Panc1 (cell line): ENCODE measurements around the gene CD300LG. TPM values are rescaled to one million over a fixed set of nuclear protein-coding genes. Genes with fewer than 3 reads are reported as not detected.
A peak's percentile ranks its signal among the peaks of the same experiment; 100 is the strongest.

Experiments
- ATAC-seq: fragments of 200-7000 bp; cut with Tn5 transposase; 2 replicates; pipeline ENCODE4 v1.9.1; 2020; ENCODE audit warnings: mild to moderate bottlenecking, moderate library complexity
- BruUV-seq: library from RNA; stranded (reverse); fragments of 400-500 nt; replicated peaks from 2 replicates; lab custom pipeline; 2021; lab: Mats Ljungman, UMichigan
- CTCF ChIA-PET: fragments of 300-600 bp; sonication (Branson Sonifier 250); formaldehyde crosslinking; loops from one replicate; lab custom pipeline; 2022; ENCODE audit warnings: antibody characterized with exemption; lab: Charles Lee
- POLR2A ChIA-PET: fragments of 300-600 bp; sonication (Branson Sonifier 250); formaldehyde crosslinking; loops from one replicate; lab custom pipeline; 2022; ENCODE audit warnings: antibody characterized with exemption; lab: Charles Lee
- DNase-seq: peaks from one replicate; pipeline ENCODE4 v3.0.0-alpha.2; 2010; ENCODE audit warnings: low read depth, low spot score
- H3K27ac ChIP-seq: 2 replicates; pipeline ENCODE4 v1.5.1; 2011; ENCODE audit warnings: mild to moderate bottlenecking, low read length, inconsistent platforms
- H3K27me3 ChIP-seq: fragments of 200-500 bp; sonication (Bioruptor generic); 2 replicates; pipeline ENCODE4 v1.6.0; 2014; ENCODE audit warnings: low read length, inconsistent platforms; ENCODE audit not compliant: control insufficient read depth, insufficient read depth
- H3K36me3 ChIP-seq: fragments of 200-500 bp; sonication (Bioruptor generic); 2 replicates; pipeline ENCODE4 v1.5.1; 2014; ENCODE audit warnings: inconsistent platforms, mild to moderate bottlenecking, low read length, moderate library complexity; ENCODE audit not compliant: control insufficient read depth, insufficient read depth
- H3K4me1 ChIP-seq: 2 replicates; pipeline ENCODE4 v1.5.1; 2011; ENCODE audit warnings: inconsistent platforms, mild to moderate bottlenecking, low read length, moderate library complexity; ENCODE audit not compliant: control insufficient read depth, insufficient read depth
- H3K4me3 ChIP-seq, 2 experiments: 2 replicates each; pipeline ENCODE4 v1.5.1; 2011 to 2012; ENCODE audit warnings: low read depth in 2 of 2, low read length in 2 of 2, mild to moderate bottlenecking in 2 of 2, inconsistent platforms in 1 of 2, moderate library complexity in 1 of 2
- H3K9me3 ChIP-seq: fragments of 200-500 bp; sonication (Bioruptor generic); 2 replicates; pipeline ENCODE4 v1.5.1; 2014; ENCODE audit warnings: low read depth, mild to moderate bottlenecking, inconsistent platforms, low read length, moderate library complexity; ENCODE audit not compliant: control insufficient read depth, insufficient read depth
- POLR2AphosphoS5 ChIP-seq: IDR thresholded peaks from 2 replicates; pipeline ENCODE4 v1.6.1; 2012; ENCODE audit warnings: mild to moderate bottlenecking, low read depth, low read length, moderate library complexity
- SIN3A ChIP-seq: IDR thresholded peaks from 2 replicates; pipeline ENCODE4 v1.6.1; 2012; ENCODE audit warnings: low read depth, mild to moderate bottlenecking, low read length, moderate library complexity, borderline replicate concordance; ENCODE audit not compliant: insufficient read depth
- TCF7L2 ChIP-seq: IDR thresholded peaks from 2 replicates; pipeline ENCODE4 v1.6.1; 2011; ENCODE audit warnings: mild to moderate bottlenecking, low read depth, low read length, inconsistent platforms
- in situ Hi-C: cut with HindIII; loops from 2 replicates; pipeline ENCODE4 v1.10.0; 2016; ENCODE audit warnings: low sequenced_read_pairs, low pct_unique_long_range_greater_than_20kb
- intact Hi-C: fragments of 100-400 bp; cut with micrococcal nuclease; formaldehyde crosslinking; loops from one replicate; pipeline ENCODE4 v1.10.0; 2022; ENCODE audit not compliant: unreplicated experiment
- total RNA-seq: library from RNA; stranded (reverse); gene quantifications from one replicate; pipeline ENCODE4 v1.2.1, GENCODE V29; 2021; ENCODE audit not compliant: unreplicated experiment
- TF ChIP-seq, protein P1 (sequence below), 2 experiments: IDR thresholded peaks; 2 replicates each; pipeline ENCODE4 v1.6.1; 2011 to 2012; ENCODE audit warnings: low read depth in 2 of 2, control low read depth in 1 of 2, low read length in 1 of 2, mild to moderate bottlenecking in 1 of 2, moderate library complexity in 1 of 2; ENCODE audit not compliant: insufficient read depth in 1 of 2
- TF ChIP-seq, protein P2 (sequence below): fragments of 450-650 bp; IDR thresholded peaks from 2 replicates; pipeline ENCODE4 v1.5.1; 2017; ENCODE audit warnings: mild to moderate bottlenecking

Gene CD300LG
- total RNA-seq, 1 experiment from 2014 or later = not detected

DNA sequence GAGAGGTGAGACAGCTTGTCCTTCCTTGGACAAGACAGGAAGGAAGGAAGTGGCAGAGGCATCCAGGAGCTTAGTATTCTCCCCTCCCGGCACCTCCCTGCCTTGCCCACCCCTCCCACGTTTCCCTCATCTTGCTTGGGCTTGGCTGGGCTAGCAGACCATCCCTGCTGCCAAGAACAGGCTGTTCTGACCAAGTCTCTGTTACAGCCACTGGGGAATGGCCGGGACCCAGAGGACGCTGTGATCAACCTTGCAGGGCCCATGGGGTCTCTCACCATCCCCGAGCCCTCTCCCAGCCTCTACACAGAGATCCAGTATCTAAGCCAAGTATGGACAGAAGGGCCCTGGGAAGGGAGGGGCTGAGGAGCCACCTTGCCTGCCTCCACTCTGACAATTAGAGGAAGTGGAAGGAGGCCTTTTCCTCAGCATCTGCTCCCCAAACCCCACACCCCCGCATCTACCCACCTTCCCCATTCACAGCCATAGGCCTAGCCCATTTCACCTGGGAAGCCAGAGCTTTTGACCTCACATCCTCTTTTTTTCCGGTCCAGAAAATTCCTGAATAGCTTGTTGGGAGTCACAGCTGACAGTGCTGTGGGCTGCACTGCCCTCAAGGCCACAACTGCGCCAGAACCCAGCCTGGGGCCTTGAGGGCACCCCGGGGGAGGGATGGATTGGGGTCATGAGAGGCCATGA lies 14.1 kb downstream of the CD300LG start:
- ATAC-seq = no peak
- Histone ChIP-seq H3K9me3 (no peaks in the 10 kb centered on the region), H3K27ac (no peak overlapping the region), H3K4me1 (no peaks in the 10 kb centered on the region), H3K4me3 (no peak overlapping the region), H3K36me3 (no peaks in the 10 kb centered on the region), H3K27me3 (no peaks in the 10 kb centered on the region)
- intact Hi-C loops = no loop called here
- no peak for DNase-seq
- no TSS peak for BruUV-seq
- no peak for TF ChIP-seq POLR2AphosphoS5
- in situ Hi-C loops = no loop called here
- POLR2A ChIA-PET = no interaction called here
- CTCF ChIA-PET = no interaction called here

GRCh38 chr17:43861960-43862359 lies 15.0 kb downstream of the CD300LG start:
- in situ Hi-C loops = no loop called here
- Histone ChIP-seq H3K9me3 (no peaks in the 10 kb centered on the region), H3K4me3 (no peak overlapping the region), H3K4me1 (no peaks in the 10 kb centered on the region), H3K27ac (no peak overlapping the region), H3K36me3 (no peaks in the 10 kb centered on the region), H3K27me3 (no peaks in the 10 kb centered on the region)
- ChIA-PET CTCF (no interaction called here), POLR2A (interaction anchor here (0.6 kb wide), 1 partner anchor 127 kb away, joined by 3 read pairs; no protein-coding TSS in a partner anchor)
- ATAC-seq (peak; percentile 30; the same call in 1 of the 2 replicates), DNase-seq (no peak)
- intact Hi-C loops = no loop called here
- TF ChIP-seq SIN3A (no peak), POLR2AphosphoS5 (no peak), TCF7L2 (no peak)
- TF ChIP-seq, protein P1, sequence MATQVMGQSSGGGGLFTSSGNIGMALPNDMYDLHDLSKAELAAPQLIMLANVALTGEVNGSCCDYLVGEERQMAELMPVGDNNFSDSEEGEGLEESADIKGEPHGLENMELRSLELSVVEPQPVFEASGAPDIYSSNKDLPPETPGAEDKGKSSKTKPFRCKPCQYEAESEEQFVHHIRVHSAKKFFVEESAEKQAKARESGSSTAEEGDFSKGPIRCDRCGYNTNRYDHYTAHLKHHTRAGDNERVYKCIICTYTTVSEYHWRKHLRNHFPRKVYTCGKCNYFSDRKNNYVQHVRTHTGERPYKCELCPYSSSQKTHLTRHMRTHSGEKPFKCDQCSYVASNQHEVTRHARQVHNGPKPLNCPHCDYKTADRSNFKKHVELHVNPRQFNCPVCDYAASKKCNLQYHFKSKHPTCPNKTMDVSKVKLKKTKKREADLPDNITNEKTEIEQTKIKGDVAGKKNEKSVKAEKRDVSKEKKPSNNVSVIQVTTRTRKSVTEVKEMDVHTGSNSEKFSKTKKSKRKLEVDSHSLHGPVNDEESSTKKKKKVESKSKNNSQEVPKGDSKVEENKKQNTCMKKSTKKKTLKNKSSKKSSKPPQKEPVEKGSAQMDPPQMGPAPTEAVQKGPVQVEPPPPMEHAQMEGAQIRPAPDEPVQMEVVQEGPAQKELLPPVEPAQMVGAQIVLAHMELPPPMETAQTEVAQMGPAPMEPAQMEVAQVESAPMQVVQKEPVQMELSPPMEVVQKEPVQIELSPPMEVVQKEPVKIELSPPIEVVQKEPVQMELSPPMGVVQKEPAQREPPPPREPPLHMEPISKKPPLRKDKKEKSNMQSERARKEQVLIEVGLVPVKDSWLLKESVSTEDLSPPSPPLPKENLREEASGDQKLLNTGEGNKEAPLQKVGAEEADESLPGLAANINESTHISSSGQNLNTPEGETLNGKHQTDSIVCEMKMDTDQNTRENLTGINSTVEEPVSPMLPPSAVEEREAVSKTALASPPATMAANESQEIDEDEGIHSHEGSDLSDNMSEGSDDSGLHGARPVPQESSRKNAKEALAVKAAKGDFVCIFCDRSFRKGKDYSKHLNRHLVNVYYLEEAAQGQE (IDR thresholded peaks at IDR 0.05; ENCODE audit: insufficient read depth in 1 of 2, low read depth in 2 of 2, low read length in 1 of 2) = no peak
- TF ChIP-seq, protein P2, sequence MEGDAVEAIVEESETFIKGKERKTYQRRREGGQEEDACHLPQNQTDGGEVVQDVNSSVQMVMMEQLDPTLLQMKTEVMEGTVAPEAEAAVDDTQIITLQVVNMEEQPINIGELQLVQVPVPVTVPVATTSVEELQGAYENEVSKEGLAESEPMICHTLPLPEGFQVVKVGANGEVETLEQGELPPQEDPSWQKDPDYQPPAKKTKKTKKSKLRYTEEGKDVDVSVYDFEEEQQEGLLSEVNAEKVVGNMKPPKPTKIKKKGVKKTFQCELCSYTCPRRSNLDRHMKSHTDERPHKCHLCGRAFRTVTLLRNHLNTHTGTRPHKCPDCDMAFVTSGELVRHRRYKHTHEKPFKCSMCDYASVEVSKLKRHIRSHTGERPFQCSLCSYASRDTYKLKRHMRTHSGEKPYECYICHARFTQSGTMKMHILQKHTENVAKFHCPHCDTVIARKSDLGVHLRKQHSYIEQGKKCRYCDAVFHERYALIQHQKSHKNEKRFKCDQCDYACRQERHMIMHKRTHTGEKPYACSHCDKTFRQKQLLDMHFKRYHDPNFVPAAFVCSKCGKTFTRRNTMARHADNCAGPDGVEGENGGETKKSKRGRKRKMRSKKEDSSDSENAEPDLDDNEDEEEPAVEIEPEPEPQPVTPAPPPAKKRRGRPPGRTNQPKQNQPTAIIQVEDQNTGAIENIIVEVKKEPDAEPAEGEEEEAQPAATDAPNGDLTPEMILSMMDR = no peak
- no TSS peak for BruUV-seq
